Right ventricle myocardium superior (tissue), 1 donor: ENCODE data around the gene SMIM1. TPM values are rescaled to one million over a fixed set of nuclear protein-coding genes. Genes with fewer than 3 reads are reported as not detected.
"Not testable (repeated sequence)": the region's sequence is repeated elsewhere in the genome, so short reads cannot be mapped to it uniquely, and the experiment has no call there.

Experiments
- ATAC-seq: fragments of 200-7000 bp; cut with Tn5 transposase; one replicate; pipeline ENCODE4 v1.9.1; 2020; ENCODE audit warnings: mild to moderate bottlenecking; ENCODE audit not compliant: poor library complexity
- DNase-seq: peaks from one replicate; pipeline ENCODE4 v3.0.0-alpha.2; 2020
- intact Hi-C: fragments of 100-400 bp; cut with DNase I; formaldehyde crosslinking; loops from one replicate; pipeline ENCODE4 v1.11.2; 2022
- total RNA-seq: library from RNA; stranded (reverse); fragmentation: NEBNext Ultra II Directional; extraction: Animal tissue kit (Norgen Biotek cat#: 25700); gene quantifications from one replicate; pipeline ENCODE4 v1.2.1, GENCODE V29; 2021
- donor health status: DM: no; HTN: yes; CAD: no; lungs with severe emphysema.

Gene SMIM1
- total RNA-seq, 1 donor from 2014 or later: 17.3 TPM

- ATAC-seq (no peak), DNase-seq (no peak)
- intact Hi-C loops: no loop called here
These were observed 35.2 kb downstream of the SMIM1 start for GRCh38 chr1:3807769-3808168.

DNA sequence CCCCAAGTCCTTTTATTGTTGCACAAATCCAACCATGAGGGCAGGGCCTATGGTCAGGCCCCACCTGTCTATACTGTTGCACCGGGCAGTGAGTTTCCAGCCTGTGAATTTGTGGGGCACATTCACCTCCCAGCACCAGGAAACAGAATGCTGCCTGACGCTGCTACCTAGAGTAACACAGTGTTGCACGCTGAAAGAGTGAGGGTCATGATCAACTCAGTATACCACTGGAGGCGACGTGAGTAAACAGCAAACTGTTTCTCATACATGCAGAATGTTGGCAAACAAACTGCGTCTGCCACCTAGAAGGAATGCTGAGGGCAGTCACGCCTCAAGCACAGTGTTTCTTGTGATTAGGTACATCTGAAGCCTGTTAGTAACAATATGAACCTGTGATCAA, 37.1 kb downstream of the SMIM1 start:
- no peak for DNase-seq
- intact Hi-C loops: loop anchor here (2.0 kb wide), 1 partner anchor 25 kb away; no protein-coding TSS in a partner anchor
- no peak for ATAC-seq

DNA sequence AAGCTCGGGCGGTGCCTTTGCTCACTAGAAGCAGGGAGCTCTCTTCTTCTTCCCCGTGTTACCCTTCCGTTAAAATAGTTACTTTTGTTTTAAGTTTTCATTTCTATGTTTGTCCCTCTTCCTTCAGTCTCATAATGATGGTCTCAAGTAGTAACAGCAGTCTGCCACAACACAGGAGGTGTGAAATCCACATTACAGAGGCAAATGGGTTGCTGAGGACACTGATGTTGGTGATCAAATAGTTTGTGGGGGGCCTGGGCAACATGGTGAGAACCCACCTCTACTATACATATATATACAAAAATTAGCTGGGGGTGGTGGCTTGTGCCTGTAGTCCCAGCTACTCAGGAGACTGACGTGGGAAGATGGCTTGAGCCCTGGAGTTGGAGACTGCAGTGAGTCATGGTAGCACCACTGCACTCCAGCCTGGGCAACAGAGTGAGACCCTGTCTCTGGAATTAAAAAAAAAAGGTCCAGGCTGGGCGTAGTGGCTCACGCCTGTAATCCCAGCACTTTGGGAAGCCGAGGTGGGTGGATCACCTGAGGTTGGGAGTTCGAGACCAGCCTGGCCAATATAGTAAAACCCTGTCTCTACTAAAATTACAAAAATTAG, 37.7 kb downstream of the SMIM1 start:
- not testable (repeated sequence) for DNase-seq, ATAC-seq
- intact Hi-C loops: loop anchor here (2.0 kb wide), 1 partner anchor 25 kb away; no protein-coding TSS in a partner anchor

DNA sequence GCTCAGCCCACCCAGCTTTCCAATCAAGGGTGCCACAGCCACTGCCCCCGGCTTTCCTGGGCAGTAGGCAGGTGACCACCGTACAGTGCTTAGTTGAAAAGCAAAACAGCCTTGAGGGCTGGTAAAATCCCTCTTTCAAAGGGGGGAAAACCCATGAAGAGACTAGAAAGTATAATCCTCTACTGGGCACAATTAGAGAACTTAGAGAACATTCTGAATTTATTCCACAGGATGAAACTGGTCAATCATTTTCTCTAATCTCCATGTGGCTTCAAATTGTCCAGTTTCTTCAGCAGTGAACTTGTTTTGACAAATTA, 39.0 kb downstream of the SMIM1 start:
- intact Hi-C loops: loop anchor here (2.0 kb wide), 1 partner anchor 23 kb away; no protein-coding TSS in a partner anchor
- ATAC-seq (no peak), DNase-seq (no peak)

DNA sequence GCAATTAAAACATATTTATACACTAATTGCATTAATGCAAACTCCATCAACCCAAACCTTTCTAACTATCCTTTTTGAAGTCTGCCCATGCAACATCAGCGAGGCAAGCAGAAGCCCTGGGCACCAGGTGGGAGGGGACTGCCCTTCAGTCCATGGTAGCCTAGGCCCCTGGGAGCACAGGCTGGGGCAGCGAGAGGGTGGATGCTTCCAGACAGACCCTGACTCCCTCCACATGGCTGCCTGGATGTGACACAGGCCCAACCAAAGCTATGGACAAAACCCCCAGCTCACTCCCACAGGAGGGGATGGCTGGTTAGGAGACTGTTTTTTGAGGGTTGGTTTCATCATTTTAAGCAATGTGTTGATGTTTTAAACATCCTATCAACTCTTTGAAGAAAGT, 41.5 kb downstream of the SMIM1 start:
- DNase-seq: no peak
- ATAC-seq: no peak
- intact Hi-C loops: no loop called here

DNA sequence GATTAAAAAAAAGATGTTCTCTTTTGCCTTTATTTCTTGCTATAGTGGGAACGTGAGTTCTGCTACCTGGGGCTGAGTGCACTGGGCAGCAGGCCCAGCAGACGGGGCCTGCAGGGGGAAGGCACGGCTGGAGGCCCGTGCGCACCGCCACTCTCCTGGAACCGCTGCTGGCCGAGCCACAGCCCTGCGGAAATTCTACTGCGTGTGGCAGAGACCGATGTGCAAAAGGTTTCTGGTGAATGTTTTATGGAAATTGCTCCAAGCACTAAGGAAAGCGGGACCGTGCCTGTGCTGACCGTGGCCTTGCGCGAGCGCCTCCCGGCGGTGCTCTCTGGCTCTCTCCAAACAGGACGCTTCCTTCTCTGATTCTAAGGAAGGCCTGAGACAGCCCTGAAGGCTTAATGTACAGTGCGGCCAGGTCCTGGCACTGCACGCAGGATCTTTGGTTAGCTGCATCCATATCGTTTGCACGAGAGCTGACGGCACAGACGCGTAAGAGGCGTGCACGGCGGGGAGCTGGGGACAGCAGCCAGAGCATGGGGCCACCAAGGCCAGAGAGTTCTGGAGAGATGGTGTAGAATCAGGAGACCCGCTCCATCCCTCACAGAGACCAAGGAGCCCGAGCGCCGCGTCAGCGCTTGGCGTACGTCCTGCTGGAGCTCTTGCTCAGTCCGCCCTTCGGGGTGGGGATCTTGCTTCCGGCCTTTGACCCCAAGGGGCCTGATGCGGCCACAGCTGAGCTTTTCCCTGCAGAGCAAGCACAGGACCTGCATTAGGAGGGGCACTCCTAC, 42.4 kb downstream of the SMIM1 start:
- no peak for DNase-seq
- ATAC-seq: no peak
- intact Hi-C loops: no loop called here

DNA sequence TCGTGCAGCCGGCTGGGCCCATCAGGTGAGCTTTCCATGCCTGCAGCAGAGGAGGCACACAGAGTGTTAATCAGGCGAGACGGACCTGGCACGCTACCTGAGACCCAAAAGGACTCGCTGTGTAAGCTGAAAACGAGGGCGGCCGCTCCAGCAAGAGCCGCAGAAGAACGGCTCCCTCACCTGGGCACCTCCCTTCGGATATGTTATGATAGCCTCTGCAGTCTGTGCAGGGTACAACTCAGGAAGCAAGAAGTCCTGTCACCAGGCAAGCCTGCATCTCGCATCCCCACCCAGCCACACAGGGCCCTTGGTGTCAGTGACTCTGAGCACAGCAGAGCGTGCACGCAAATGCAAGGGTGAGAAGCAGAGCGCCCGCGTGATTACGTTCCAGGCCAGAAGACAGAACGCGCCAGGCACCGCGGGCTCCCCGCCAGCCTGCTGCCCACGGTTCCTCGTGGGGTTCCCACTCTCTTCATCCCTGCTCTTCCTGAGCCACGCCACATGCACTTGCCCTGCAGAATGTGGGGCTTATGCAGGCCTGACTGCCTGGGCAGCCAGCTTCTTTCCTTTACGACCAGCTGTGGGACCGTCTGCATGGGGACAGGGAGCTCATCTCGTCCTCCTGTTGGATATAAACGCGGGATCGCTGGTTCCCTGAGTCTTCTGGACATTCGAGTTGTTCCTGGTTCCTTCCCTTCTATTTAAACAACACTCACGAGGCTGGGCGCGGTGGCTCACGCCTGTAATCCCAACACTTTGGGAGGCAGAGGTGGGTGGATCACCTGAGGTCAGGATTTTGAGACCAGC, 44.0 kb downstream of the SMIM1 start:
- intact Hi-C loops: no loop called here
- DNase-seq: no peak
- no peak for ATAC-seq

DNA sequence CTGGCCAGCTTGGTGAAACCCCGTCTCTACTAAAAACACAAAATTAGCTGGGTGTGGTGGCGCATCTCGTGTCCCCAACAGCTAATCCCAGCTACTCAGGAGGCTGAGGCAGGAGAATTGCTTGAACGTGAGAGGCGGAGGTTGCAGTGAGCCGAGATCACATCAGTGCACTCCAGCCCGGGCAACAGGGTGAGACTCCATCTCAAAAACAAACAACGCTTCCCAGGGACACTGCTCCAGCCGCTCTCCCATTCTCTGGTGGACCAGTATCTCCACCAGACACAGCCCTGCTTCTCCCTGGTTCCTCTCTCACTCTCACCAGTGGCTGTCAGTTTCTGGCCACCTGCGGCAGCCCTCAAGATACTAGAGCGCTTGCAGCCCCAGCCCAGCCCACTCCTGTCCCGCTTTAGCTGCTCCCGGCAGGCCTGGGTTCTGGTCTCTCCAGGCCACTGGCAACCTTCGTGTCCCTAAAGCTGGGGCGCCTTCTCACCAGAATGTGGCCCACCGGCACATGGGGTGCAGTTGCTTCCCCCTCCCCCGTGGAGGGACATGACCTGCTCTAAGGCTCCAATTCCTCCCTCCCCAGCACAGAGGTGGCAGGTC, 44.7 kb downstream of the SMIM1 start:
- DNase-seq (no peak), ATAC-seq (no peak)
- intact Hi-C loops: no loop called here

DNA sequence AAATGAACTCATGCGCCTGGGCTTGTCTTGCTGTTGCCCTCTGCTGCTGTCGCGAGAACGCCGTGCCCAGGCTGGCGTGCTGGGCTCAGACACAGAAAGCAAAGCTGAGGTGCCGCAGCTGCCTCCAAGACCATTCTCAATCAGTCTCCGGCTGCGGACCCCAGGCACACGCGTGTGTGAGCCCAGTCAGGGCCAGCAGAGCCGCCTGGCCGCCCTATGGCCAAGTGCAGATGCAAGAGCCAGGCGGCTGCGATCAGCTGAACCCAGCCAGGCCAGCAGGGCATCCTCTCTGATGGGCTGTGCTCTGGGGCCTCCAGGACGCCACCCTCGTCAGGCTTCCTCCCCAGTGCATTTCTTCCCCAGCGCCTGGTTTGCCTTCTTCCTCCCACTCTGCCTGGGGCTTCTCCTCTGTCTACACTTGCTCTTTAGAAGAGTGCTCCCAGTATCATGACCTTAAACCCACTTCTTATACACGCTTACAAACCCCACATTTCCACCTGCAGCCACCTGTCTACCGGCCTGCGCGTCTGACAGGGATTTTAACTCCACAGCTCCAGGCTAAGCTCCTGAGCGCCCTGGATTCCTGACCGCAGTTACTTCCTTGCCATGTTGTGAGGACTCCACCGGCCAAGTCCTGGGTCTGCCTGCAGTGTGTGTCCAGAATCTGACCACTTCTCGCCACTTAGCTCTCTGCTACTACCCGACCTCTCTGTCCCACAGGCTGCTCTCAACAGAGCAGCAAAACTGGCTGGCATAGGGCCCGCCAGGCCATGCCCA, 45.5 kb downstream of the SMIM1 start:
- no peak for ATAC-seq
- DNase-seq: no peak
- intact Hi-C loops: no loop called here

DNA sequence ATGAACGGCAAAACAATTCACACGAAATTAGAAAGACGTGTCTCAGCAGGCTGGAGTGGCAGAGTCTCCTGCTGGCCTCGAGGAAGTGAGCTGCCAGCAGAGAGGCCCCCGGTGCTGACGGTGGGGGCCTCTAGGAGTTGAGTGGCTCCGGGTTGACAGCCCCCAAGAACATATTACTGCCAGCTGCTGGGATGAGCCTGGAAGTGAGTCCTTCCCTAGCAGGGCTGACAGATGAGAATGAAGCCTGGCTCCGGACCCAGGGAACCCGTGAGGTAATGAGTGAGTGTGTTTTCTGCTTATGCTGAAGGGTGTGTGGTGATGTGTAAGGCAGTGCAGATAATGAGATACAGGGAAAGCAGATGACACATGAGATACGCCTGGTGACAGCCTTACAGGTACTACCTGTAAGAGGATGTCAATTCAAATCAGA, 47.2 kb downstream of the SMIM1 start:
- intact Hi-C loops: no loop called here
- DNase-seq: no peak
- ATAC-seq: no peak

DNA sequence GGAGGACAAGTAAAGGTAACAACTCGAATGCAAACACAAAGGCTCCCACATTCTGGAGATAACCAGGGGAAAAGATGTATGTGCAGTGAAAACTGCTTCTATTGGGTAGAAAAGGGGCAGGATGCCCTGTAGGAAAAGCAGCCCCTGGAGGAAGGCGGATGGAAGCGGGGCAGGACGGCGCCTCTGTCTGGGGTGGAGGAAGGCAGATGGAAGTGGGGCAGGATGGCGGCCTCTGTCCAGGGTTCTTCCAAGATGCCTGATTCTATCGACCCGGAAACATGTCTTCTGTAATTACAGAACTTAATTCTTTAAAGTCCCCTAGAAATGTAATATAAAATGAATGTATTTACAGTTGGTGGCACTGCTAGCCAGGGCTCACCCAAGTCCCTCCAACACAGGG, 47.8 kb downstream of the SMIM1 start:
- intact Hi-C loops: no loop called here

DNA sequence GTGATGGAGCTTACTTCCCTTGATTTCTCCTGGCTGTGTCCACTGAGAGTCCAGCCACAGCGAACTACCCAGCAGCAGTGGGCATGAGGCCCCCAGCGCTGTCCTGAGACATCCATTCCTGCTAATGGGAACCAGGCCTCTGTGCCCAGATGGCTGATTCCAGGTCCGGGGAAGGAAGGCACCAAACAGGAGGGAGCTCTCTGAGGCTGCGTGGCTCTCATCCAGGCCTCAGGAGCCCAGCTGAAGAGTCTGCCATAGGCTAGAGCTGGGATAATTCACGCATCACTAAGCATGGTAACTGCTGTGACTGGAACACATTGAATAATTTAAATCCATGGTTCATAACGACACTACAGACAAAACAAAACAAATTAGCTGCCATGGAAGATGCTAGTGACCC, 48.5 kb downstream of the SMIM1 start:
- ATAC-seq (no peak), DNase-seq (no peak)

More for the DNA sequence above, 47.8 kb downstream of the SMIM1 start:
- DNase-seq (no peak), ATAC-seq (no peak)

GRCh38 chr1:3821447-3821846, 48.9 kb downstream of the SMIM1 start:
- ATAC-seq: no peak
- intact Hi-C loops: no loop called here

More for the DNA sequence above, 48.5 kb downstream of the SMIM1 start:
- intact Hi-C loops: no loop called here

DNA sequence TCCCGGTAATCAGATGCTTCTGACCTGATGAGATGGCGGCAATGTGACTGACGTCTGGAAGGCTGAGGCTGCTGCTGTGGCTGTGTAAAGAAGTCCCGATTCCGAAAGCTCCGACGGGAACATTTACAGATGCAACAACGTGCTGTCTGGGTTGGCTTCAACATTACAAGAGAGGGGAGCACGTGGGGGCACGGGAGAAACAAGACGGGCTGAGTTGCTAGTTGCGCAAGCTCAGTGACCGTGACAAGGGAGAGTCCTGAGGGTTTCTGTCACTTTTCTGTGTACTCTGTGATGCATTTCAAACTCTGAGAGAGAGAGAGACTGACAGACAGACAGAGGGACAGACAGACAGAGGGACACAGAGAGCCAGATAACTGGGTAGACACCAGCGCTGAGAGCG, 49.4 kb downstream of the SMIM1 start:
- ATAC-seq (no peak), DNase-seq (no peak)
- intact Hi-C loops: no loop called here

More at GRCh38 chr1:3821447-3821846, 48.9 kb downstream of the SMIM1 start:
- no peak for DNase-seq

GRCh38 chr1:3822421-3822820, 49.9 kb downstream of the SMIM1 start:
- DNase-seq: no peak
- no peak for ATAC-seq
- intact Hi-C loops: no loop called here

DNA sequence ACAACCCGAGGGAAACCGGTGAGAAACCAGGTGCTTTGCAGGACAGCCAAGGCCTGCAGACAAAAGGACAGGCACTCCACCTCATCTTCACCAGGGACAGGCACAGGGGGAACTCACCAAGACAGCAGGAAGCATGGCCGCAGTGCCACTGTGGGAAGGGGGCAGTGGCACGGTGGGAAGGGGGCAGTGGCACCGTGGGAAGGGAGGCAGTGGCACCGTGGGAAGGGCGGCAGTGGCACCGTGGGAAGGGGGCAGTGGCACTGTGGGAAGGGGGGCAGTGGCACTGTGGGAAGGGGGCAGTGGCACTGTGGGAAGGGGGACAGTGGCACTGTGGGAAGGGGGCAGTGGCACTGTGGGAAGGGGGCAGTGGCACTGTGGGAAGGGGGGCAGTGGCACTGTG, 52.1 kb downstream of the SMIM1 start:
- DNase-seq (no peak), ATAC-seq (no peak)
- intact Hi-C loops: no loop called here

DNA sequence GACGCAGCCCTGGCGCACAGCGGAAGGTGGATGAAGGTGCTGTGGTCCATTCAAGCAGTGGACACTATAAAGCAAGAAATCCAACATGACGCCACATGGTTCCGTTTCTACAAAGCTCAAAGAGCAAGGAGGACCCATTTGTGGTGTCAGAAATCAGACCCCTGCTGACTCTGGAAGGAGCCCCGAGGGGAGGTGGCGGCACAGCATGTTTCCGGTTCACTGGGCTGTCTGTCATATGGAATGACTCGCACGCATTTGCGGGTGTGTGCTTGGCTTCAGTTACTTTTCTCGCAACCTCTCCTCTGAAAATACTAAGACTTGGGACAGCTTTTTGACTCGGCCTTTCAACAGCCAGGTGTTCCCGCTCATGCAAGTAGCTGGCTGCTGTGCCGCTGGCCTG, 52.8 kb downstream of the SMIM1 start:
- DNase-seq: no peak
- ATAC-seq: no peak
- intact Hi-C loops: no loop called here
